Right atrium auricular region (tissue), 2 donors: ENCODE results near the gene SBDS. TPM values are rescaled to one million over a fixed set of nuclear protein-coding genes. Genes with fewer than 3 reads are reported as not detected.

Experiments used
- DNase-seq: peaks from one replicate; pipeline ENCODE4 v3.0.0-alpha.2; 2019; ENCODE audit warnings: low spot score
- H3K27ac ChIP-seq, 2 donors: fragments of 200-600 bp; sonication (generic); 1 replicate in 1 of 2; 2 replicates in 1 of 2; pipeline ENCODE4 v1.5.1; 2016 to 2019
- H3K27me3 ChIP-seq, 2 donors: fragments of 200-600 bp; sonication (generic); one replicate each; pipeline versions ENCODE4 v1.5.1 to v1.6.0; 2017 to 2019
- H3K36me3 ChIP-seq: fragments of 200-600 bp; sonication (generic); one replicate; pipeline ENCODE4 v1.5.1; 2016
- H3K4me1 ChIP-seq, 2 donors: fragments of 200-600 bp; sonication (generic); one replicate each; pipeline versions ENCODE4 v1.5.1 to v1.6.0; 2017 to 2019
- H3K4me3 ChIP-seq, 2 donors: fragments of 200-600 bp; sonication (generic); 1 replicate in 1 of 2; 2 replicates in 1 of 2; pipeline ENCODE4 v1.5.1; 2017 to 2019; ENCODE audit warnings: mild to moderate bottlenecking in 1 of 2, moderate library complexity in 1 of 2
- H3K9me3 ChIP-seq, 2 donors: fragments of 200-600 bp; sonication (generic); one replicate each; pipeline ENCODE4 v1.5.1; 2019
- total RNA-seq, 2 donors: library from RNA; depleted of rRNA; stranded (reverse); fragments of >200 nt; gene quantifications; one replicate each; pipeline ENCODE4 v1.1.0, GENCODE V29; 2016
- TF ChIP-seq, protein P1 (sequence below), 2 donors: fragments of 200-600 bp; sonication (generic); IDR thresholded peaks; one replicate each; pipeline ENCODE4 v1.5.1; 2019; ENCODE audit warnings: antibody characterized with exemption in 2 of 2

Gene SBDS
- total RNA-seq, 2 donors from 2014 or later: 139 to 212 TPM

DNA sequence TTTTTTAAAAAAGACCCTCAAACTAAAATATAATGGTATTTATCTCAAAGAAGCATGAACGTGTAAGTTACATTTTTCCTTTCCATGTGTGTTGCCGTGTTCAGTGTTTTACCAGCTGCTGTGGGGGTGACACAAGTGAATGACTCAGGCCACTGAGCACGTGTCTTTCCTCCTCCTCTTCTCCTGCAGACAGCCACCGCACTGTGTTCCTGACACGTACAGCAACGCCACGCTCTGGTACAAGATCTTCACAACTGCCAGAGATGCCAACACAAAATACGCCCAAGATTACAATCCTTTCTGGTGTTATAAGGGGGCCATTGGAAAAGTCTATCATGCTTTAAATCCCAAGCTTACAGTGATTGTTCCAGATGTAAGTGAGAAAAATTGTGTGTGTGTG is 44.6 kb downstream of the SBDS start:
- no peak for DNase-seq
- no peaks in the 10 kb centered on the region for H3K27me3 ChIP-seq
- no peak overlapping the region for H3K27ac ChIP-seq
- TF ChIP-seq, protein P1, sequence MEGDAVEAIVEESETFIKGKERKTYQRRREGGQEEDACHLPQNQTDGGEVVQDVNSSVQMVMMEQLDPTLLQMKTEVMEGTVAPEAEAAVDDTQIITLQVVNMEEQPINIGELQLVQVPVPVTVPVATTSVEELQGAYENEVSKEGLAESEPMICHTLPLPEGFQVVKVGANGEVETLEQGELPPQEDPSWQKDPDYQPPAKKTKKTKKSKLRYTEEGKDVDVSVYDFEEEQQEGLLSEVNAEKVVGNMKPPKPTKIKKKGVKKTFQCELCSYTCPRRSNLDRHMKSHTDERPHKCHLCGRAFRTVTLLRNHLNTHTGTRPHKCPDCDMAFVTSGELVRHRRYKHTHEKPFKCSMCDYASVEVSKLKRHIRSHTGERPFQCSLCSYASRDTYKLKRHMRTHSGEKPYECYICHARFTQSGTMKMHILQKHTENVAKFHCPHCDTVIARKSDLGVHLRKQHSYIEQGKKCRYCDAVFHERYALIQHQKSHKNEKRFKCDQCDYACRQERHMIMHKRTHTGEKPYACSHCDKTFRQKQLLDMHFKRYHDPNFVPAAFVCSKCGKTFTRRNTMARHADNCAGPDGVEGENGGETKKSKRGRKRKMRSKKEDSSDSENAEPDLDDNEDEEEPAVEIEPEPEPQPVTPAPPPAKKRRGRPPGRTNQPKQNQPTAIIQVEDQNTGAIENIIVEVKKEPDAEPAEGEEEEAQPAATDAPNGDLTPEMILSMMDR (IDR thresholded peaks at IDR 0.05): no peak
- peaks cover 80% of the 10 kb centered on the region for H3K36me3 ChIP-seq
- H3K4me3 ChIP-seq: no peak overlapping the region
- no peaks in the 10 kb centered on the region for H3K4me1 ChIP-seq
- H3K9me3 ChIP-seq: no peaks in the 10 kb centered on the region

DNA sequence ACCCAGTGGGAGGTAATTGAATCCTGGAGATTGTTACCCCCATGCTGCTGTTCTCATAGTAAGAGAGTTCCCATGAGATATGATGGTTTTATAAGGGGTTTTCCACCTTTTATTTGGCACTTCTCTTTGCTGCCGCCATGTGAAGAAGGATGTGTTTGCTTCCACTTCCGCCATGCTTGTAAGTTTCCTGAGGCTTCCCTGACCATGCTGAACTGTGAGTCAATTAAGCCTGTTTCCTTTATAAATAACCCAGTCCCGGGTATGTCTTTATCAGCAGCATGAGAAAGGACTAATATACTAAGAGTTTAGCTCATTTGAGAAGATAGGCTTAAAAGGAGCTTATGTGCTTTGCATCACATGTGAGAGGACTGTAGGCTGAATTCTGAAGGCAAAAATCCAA is 45.1 kb downstream of the SBDS start:
- Histone ChIP-seq H3K4me1 (no peaks in the 10 kb centered on the region), H3K36me3 (peaks cover 81% of the 10 kb centered on the region), H3K27me3 (no peaks in the 10 kb centered on the region), H3K4me3 (no peak overlapping the region), H3K9me3 (no peaks in the 10 kb centered on the region), H3K27ac (no peak overlapping the region)
- no peak for DNase-seq
- TF ChIP-seq, protein P1 (IDR thresholded peaks at IDR 0.05): no peak

DNA sequence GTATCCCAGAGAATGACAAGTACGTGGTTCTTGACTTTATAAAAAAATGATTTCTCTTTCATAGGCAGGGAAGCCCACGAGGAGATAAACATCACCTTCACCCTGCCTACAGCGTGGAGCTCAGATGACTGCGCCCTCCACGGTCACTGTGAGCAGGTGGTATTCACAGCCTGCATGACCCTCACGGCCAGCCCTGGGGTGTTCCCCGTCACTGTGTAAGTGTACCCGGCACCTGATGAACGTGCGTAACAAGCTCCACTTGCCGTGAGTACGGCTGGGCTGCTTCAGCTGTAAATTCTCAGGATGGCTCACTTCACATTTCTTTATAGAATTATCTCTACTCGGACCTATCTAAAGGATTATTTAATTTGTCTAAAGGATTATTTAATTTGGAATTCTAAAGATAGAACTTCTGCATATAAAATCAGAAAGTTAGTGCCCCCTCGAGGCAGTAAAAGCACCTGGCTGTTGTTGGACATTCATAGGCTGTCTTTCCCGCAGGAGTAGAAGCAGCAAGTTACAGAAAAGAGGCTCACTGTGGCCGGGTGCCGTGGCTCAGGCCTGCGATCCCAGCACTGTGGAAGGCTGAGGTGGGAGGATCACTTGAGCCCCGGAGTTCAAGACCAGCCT is 46.8 kb downstream of the SBDS start:
- DNase-seq: no peak
- H3K4me3 ChIP-seq: no peak overlapping the region
- no peaks in the 10 kb centered on the region for H3K9me3 ChIP-seq
- H3K27ac ChIP-seq: no peak overlapping the region
- peaks cover 86% of the 10 kb centered on the region for H3K36me3 ChIP-seq
- TF ChIP-seq, protein P1 (IDR thresholded peaks at IDR 0.05): no peak
- no peaks in the 10 kb centered on the region for H3K4me1 ChIP-seq
- H3K27me3 ChIP-seq: no peaks in the 10 kb centered on the region

DNA sequence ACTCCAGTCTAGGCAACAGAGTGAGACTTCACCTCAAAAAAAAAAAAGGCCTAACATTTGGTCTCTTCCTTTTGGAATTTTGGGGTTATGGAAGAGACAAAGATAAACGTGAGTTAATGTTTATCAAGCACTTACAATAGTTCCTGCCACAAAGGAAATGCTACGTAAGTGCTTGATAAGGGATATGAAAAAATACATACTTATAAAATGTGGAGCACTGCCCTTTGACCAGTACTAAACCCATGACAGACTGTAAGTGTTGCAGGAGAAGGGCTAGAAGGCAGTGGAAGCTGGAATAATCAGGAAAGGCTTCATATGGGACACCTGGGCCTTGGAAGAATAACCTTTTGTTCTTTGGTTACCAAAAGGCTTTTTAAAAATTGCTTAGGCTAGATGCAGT is 48.8 kb downstream of the SBDS start:
- H3K4me1 ChIP-seq: no peaks in the 10 kb centered on the region
- TF ChIP-seq, protein P1 (IDR thresholded peaks at IDR 0.05): no peak
- DNase-seq: no peak
- H3K9me3 ChIP-seq: no peaks in the 10 kb centered on the region
- H3K4me3 ChIP-seq: no peak overlapping the region
- no peaks in the 10 kb centered on the region for H3K27me3 ChIP-seq
- peaks cover 74% of the 10 kb centered on the region for H3K36me3 ChIP-seq
- H3K27ac ChIP-seq: no peak overlapping the region

- Histone ChIP-seq H3K4me1 (no peaks in the 10 kb centered on the region), H3K27me3 (no peaks in the 10 kb centered on the region), H3K4me3 (no peak overlapping the region), H3K9me3 (no peaks in the 10 kb centered on the region), H3K27ac (no peak overlapping the region), H3K36me3 (peaks cover 9% of the 10 kb centered on the region)
- TF ChIP-seq, protein P1 (IDR thresholded peaks at IDR 0.05): no peak
- no peak for DNase-seq
Observed at GRCh38 chr7:66939325-66939724, 56.1 kb downstream of the SBDS start.

GRCh38 chr7:66937940-66938339 is 57.4 kb downstream of the SBDS start:
- Histone ChIP-seq H3K4me1 (no peaks in the 10 kb centered on the region), H3K9me3 (no peaks in the 10 kb centered on the region), H3K4me3 (no peak overlapping the region), H3K27ac (no peak overlapping the region), H3K36me3 (peaks cover 6% of the 10 kb centered on the region), H3K27me3 (no peaks in the 10 kb centered on the region)
- TF ChIP-seq, protein P1 (IDR thresholded peaks at IDR 0.05): no peak
- no peak for DNase-seq
